Hepatic stellate cell (primary cell): ENCODE results near the gene TMEM222.

Source experiments
- DNase-seq: peaks from one replicate; pipeline ENCODE4 v3.0.0; 2011; ENCODE audit warnings: low spot score

TMEM222 gene

GRCh38 chr1:27306892-27307761 lies 14.8 kb upstream of the TMEM222 start:
- no peak for DNase-seq

- no peak for DNase-seq
These were observed 13.9 kb upstream of the TMEM222 start for GRCh38 chr1:27307874-27308598.

- DNase-seq: no peak
These were observed 7.8 kb upstream of the TMEM222 start for GRCh38 chr1:27314169-27314568.

- no peak for DNase-seq
These were observed 7.2 kb upstream of the TMEM222 start for GRCh38 chr1:27314737-27315136.

- no peak for DNase-seq
These were observed 5.1 kb upstream of the TMEM222 start for GRCh38 chr1:27316860-27317259.

- no peak for DNase-seq
These were observed 3.8 kb upstream of the TMEM222 start for GRCh38 chr1:27318136-27318535.

- no peak for DNase-seq
These were observed 3.4 kb upstream of the TMEM222 start for GRCh38 chr1:27318596-27318995.

- DNase-seq: no peak
These were observed 742 bp downstream of the TMEM222 start for GRCh38 chr1:27322569-27323240.

- DNase-seq: no peak
These were observed 3.3 kb downstream of the TMEM222 start for GRCh38 chr1:27325286-27325685.

- no peak for DNase-seq
These were observed 6.0 kb downstream of the TMEM222 start for GRCh38 chr1:27327964-27328363.

- no peak for DNase-seq
These were observed 8.8 kb downstream of the TMEM222 start for GRCh38 chr1:27330786-27331185.

GRCh38 chr1:27331426-27331825 lies 9.5 kb downstream of the TMEM222 start:
- DNase-seq: no peak

GRCh38 chr1:27331922-27332321 lies 10.0 kb downstream of the TMEM222 start:
- no peak for DNase-seq

GRCh38 chr1:27332536-27333281 lies 10.7 kb downstream of the TMEM222 start:
- peak; percentile 82 for DNase-seq

- no peak for DNase-seq
These were observed 11.8 kb downstream of the TMEM222 start for GRCh38 chr1:27333717-27334279.

- DNase-seq: no peak
These were observed 13.8 kb downstream of the TMEM222 start for GRCh38 chr1:27335506-27336422.

- DNase-seq: no peak
These were observed 14.8 kb downstream of the TMEM222 start for GRCh38 chr1:27336756-27337155.

GRCh38 chr1:27338751-27339150 lies 16.8 kb downstream of the TMEM222 start:
- DNase-seq: no peak

GRCh38 chr1:27339213-27339612 lies 17.2 kb downstream of the TMEM222 start:
- no peak for DNase-seq

- DNase-seq: peak; percentile 84
These were observed 19.7 kb downstream of the TMEM222 start, which contains the start of gene SYTL1 for GRCh38 chr1:27341525-27342252. Gene SYTL1 (plus strand): TSS chr1:27342022. CDS start chr1:27345335, 3,313 bp downstream.
